ENCODE results near the gene CPED1. TPM values are rescaled to one million over a fixed set of nuclear protein-coding genes. Genes with fewer than 3 reads are reported as not detected.

Gene CPED1
- total RNA-seq, 2 experiments from 2014 or later = not detected

- Mint-ChIP-seq H3K4me3 (no peak overlapping the region), H3K4me1 (ENCODE audit: low read depth) (no peaks in the 10 kb centered on the region), H3K27me3 (ENCODE audit: low read depth) (no peaks in the 10 kb centered on the region), H3K27ac (no peak overlapping the region), H3K36me3 (ENCODE audit: low read depth) (peaks cover 20% of the 10 kb centered on the region), H3K9me3 (ENCODE audit: insufficient read depth) (no peaks in the 10 kb centered on the region)
- ATAC-seq (no peak), DNase-seq (no peak)
- CTCF ChIA-PET = no interaction called here
- POLR2A ChIA-PET = no interaction called here
Measured at GRCh38 chr7:121343302-121343701, 354.8 kb downstream of the CPED1 start.

DNA sequence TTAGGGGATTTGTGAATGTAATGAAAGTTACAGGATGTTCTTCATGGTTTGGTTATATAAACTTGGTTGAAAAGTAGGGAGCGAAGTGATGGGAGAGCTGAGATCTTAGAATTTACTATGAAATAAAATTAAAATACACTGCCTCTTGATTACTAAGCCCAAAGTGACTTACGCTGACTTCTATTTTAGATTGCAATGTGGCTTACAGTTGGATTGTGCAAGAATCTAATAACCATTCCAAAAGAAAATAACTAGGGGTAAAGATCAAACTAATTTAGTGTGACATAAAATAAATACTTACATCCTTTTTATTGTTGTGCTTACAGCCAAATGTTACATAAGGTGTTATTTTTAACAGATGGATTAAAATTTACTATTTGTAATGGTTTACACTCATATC lies 355.6 kb downstream of the CPED1 start:
- POLR2A ChIA-PET = no interaction called here
- DNase-seq = no peak
- H3K27me3 Mint-ChIP-seq (ENCODE audit: low read depth) = no peaks in the 10 kb centered on the region
- peaks cover 20% of the 10 kb centered on the region for H3K36me3 Mint-ChIP-seq (ENCODE audit: low read depth)
- H3K4me3 Mint-ChIP-seq = no peak overlapping the region
- H3K4me1 Mint-ChIP-seq (ENCODE audit: low read depth) = no peaks in the 10 kb centered on the region
- CTCF ChIA-PET = no interaction called here
- no peaks in the 10 kb centered on the region for H3K9me3 Mint-ChIP-seq (ENCODE audit: insufficient read depth)
- ATAC-seq = no peak
- no peak overlapping the region for H3K27ac Mint-ChIP-seq

- Mint-ChIP-seq H3K36me3 (ENCODE audit: low read depth) (peaks cover 20% of the 10 kb centered on the region), H3K27me3 (ENCODE audit: low read depth) (no peaks in the 10 kb centered on the region), H3K4me1 (ENCODE audit: low read depth) (no peaks in the 10 kb centered on the region), H3K4me3 (no peak overlapping the region), H3K9me3 (ENCODE audit: insufficient read depth) (no peaks in the 10 kb centered on the region), H3K27ac (no peak overlapping the region)
- ChIA-PET POLR2A (no interaction called here), CTCF (no interaction called here)
- ATAC-seq (no peak), DNase-seq (no peak)
Measured at GRCh38 chr7:121344497-121344896, 356.0 kb downstream of the CPED1 start.

Other genes starting within 250 kb of the CPED1 start
- not detected for gene TSPAN12, start 130.6 kb upstream of the CPED1 start, total RNA-seq
- gene ING3, start 37.9 kb upstream of the CPED1 start, total RNA-seq = 10 to 100 TPM; 19.0 to 20.0 TPM

Data from activated CD8-positive, alpha-beta T cell treated with anti-CD3 and anti-CD28 coated beads, Interleukin-2, amount 10 ng/mL, durations not matched to agents 7 days and 5 days (primary cell).